Effector CD4-positive, alpha-beta T cell (primary cell): Measurements from ENCODE around the gene SLITRK1.

Experiments
- DNase-seq: peaks from one replicate; pipeline ENCODE4 v3.0.0-alpha.2; 2020

Gene SLITRK1

GRCh38 chr13:83865161-83866137 is 16.8 kb downstream of the SLITRK1 start:
- DNase-seq: no peak

DNA sequence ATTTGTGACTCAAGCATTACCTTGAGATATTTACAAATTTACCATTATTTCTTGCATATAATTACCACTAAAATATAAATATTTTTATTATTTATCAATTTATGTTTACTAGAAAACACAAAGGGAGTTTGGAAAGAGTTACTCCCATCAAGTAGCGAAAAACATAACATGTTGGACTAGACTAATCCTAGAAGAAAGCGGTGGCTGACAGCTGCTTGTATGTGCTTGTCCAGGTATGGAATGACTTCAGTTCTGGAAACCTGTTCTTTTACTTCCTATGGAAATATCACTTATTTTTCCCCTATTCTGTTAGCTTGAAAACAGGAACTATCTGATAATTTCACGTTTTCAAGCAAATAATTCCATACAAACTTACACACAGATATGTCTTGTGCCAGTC is 28.5 kb downstream of the SLITRK1 start:
- DNase-seq: no peak

DNA sequence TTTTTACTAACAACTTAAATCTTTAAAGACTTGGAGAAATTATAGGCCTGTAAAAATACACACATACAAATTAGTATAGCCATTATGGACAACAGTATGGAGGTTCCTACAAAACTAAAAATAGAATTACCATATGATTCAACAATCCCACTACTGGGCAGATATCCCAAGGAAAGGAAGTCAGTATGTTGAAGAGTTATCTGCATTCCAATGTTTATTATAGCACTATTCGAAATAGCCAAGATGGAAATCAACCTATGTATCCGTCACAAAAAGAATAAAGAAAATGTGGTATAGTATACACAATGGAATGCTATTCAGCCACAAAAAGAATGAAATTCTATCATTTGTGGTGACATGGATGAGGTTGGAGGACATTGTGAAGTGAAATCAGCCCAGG is 37.2 kb downstream of the SLITRK1 start:
- no peak for DNase-seq

DNA sequence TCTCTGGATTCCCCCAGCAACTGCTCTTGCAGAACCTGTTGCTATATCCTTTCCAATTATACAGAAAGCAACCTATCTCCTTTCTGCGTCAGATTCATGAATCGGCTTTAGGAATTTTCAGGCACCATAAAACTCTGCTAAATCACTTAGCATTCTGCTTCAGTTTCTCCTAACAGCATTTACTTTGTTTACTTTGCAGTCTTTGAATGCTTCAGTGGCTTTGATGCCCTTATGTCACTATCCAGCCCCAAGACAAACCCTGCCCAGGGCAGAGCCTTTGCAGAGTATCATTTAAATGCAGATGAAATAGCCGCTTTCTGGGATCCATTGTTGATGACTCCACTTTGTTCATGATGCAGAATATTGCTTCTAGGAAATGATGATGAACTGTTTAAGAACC is 43.1 kb downstream of the SLITRK1 start:
- no peak for DNase-seq

GRCh38 chr13:83831796-83832195 is 50.5 kb downstream of the SLITRK1 start:
- no peak for DNase-seq

GRCh38 chr13:83829810-83830209 is 52.5 kb downstream of the SLITRK1 start:
- DNase-seq: no peak

DNA sequence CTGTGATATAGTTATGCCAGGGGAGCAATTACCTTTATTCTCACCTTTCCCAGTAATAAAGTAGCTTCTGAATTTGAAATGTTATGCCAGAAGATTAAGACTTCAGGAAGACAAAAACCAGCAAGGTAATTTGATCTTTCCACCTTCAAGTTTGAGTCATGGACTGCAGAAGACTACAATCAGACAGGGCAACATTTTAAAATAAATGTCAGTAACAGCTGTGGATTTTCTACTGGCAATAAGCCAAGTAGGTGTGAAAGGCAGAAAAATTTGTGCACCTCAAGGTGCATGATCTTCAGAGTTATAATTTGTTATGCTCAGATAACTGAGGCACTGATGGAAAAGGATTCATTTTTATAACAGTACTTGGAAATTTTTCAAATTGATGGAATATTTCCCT is 54.9 kb downstream of the SLITRK1 start:
- DNase-seq: no peak
